Endothelial cell of umbilical vein (primary cell): ENCODE results near the gene TMPRSS15. TPM values are rescaled to one million over a fixed set of nuclear protein-coding genes. Genes with fewer than 3 reads are reported as not detected.

Source experiments
- BruUV-seq: library from RNA; stranded (reverse); fragments of 400-500 nt; replicated peaks from 2 replicates; lab custom pipeline; 2021; lab: Mats Ljungman, UMichigan
- CTCF ChIA-PET: fragments of 300-600, 350-600 bp; sonication (Branson Sonifier 250); formaldehyde crosslinking; loops from one replicate; lab custom pipeline; 2021; ENCODE audit warnings: antibody characterized with exemption, inconsistent platforms; lab: Charles Lee
- POLR2A ChIA-PET: fragments of 300-600, 350-600 bp; sonication (Branson Sonifier 250); formaldehyde crosslinking; loops from one replicate; lab custom pipeline; 2021; ENCODE audit warnings: antibody characterized with exemption, inconsistent platforms; lab: Charles Lee
- DNase-seq: peaks from one replicate; pipeline ENCODE4 v3.0.0-alpha.2; 2011; ENCODE audit warnings: low read depth, low spot score
- FAIRE-seq: peaks from 2 replicates; lab custom pipeline; 2011; peaks lifted over from hg19 to GRCh38; lab: Jason Lieb, UNC
- H2AFZ ChIP-seq: 2 replicates; pipeline ENCODE4 v1.6.0; 2012; ENCODE audit warnings: low read depth, low read length, control low read depth, inconsistent platforms
- H3K27ac ChIP-seq: 2 replicates; pipeline ENCODE4 v1.5.1; 2011; ENCODE audit warnings: low read depth, mild to moderate bottlenecking, control low read depth, low read length, moderate library complexity; ENCODE audit not compliant: insufficient read depth
- H3K27me3 ChIP-seq, 2 experiments: 2 replicates each; pipeline versions ENCODE4 v1.6.0 to v1.6.1; 2011; ENCODE audit warnings: low read length in 2 of 2, mixed read lengths in 1 of 2; ENCODE audit not compliant: control insufficient read depth in 2 of 2, insufficient read depth in 2 of 2
- H3K36me3 ChIP-seq, 2 experiments: 2 replicates in 1 of 2; 3 replicates in 1 of 2; pipeline ENCODE4 v1.5.1; 2011; ENCODE audit warnings: low read length in 2 of 2, mild to moderate bottlenecking in 1 of 2, moderate library complexity in 1 of 2; ENCODE audit not compliant: control insufficient read depth in 2 of 2, insufficient read depth in 2 of 2; ENCODE audit errors: extremely low read depth in 1 of 2
- H3K4me1 ChIP-seq: 3 replicates; pipeline ENCODE4 v1.5.1; 2011; ENCODE audit warnings: mild to moderate bottlenecking, low read length; ENCODE audit not compliant: control insufficient read depth, insufficient read depth; ENCODE audit errors: extremely low read depth
- H3K4me2 ChIP-seq: 2 replicates; pipeline ENCODE4 v1.6.1; 2011; ENCODE audit warnings: low read length, control low read depth, mixed read lengths; ENCODE audit not compliant: insufficient read depth
- H3K4me3 ChIP-seq, 3 experiments: fragments of 200-600 bp in 1 of 3; sonication (generic), shearing (Covaris generic) in 1 of 3; replicated peaks in 1 of 3; 2 replicates each; pipeline ENCODE4 v1.5.1; 2011 to 2016; ENCODE audit warnings: control low read depth in 3 of 3, low read length in 3 of 3, mild to moderate bottlenecking in 2 of 3, inconsistent platforms in 1 of 3, low read depth in 1 of 3, moderate library complexity in 1 of 3; ENCODE audit not compliant: insufficient read depth in 1 of 3
- H3K79me2 ChIP-seq: 2 replicates; pipeline ENCODE4 v1.6.0; 2012; ENCODE audit warnings: low read length, inconsistent platforms; ENCODE audit not compliant: control insufficient read depth, insufficient read depth
- H3K9ac ChIP-seq: replicated peaks from 2 replicates; pipeline ENCODE3; 2011; ENCODE audit warnings: low read length, control low read depth; ENCODE audit not compliant: insufficient read depth; ENCODE audit errors: extremely low read depth
- H3K9me1 ChIP-seq: replicated peaks from 3 replicates; pipeline ENCODE4 v1.6.0; 2011; ENCODE audit warnings: mild to moderate bottlenecking, low read length; ENCODE audit not compliant: control insufficient read depth, insufficient read depth; ENCODE audit errors: extremely low read depth
- H3K9me3 ChIP-seq: replicated peaks from 2 replicates; pipeline ENCODE4 v1.5.1; 2012; ENCODE audit warnings: low read length, inconsistent platforms; ENCODE audit not compliant: control insufficient read depth, insufficient read depth
- H4K20me1 ChIP-seq: replicated peaks from 2 replicates; pipeline ENCODE3; 2011; ENCODE audit warnings: mild to moderate bottlenecking, low read length; ENCODE audit not compliant: control insufficient read depth, insufficient read depth; ENCODE audit errors: extremely low read depth
- CTCF ChIP-seq, 2 donors: IDR thresholded peaks; 1 replicate in 1 of 2; 2 replicates in 1 of 2; pipeline ENCODE4 v1.5.1; 2011; ENCODE audit warnings: low read length in 2 of 2, mild to moderate bottlenecking in 2 of 2, moderate library complexity in 2 of 2, control low read depth in 1 of 2, inconsistent platforms in 1 of 2, low read depth in 1 of 2; ENCODE audit not compliant: insufficient read depth in 1 of 2; ENCODE audit errors: extremely low read depth in 1 of 2
- EZH2 ChIP-seq: IDR thresholded peaks from 2 replicates; pipeline ENCODE4 v1.6.1; 2012; ENCODE audit warnings: borderline replicate concordance, low read depth, mild to moderate bottlenecking, moderate library complexity, low read length, inconsistent platforms; ENCODE audit not compliant: severe bottlenecking
- FOS ChIP-seq: IDR thresholded peaks from 2 replicates; pipeline ENCODE4 v1.6.1; 2011; ENCODE audit warnings: mild to moderate bottlenecking, low read length, moderate library complexity, borderline replicate concordance; ENCODE audit not compliant: insufficient read depth
- GATA2 ChIP-seq: IDR thresholded peaks from 2 replicates; pipeline ENCODE4 v1.7.0; 2011; ENCODE audit warnings: low read depth, mild to moderate bottlenecking, moderate library complexity, mixed read lengths, low read length; ENCODE audit not compliant: insufficient read length, insufficient read depth
- JUN ChIP-seq: IDR thresholded peaks from 2 replicates; pipeline ENCODE4 v1.6.1; 2011; ENCODE audit warnings: borderline replicate concordance, low read depth; ENCODE audit not compliant: insufficient read length, insufficient read depth
- MYC ChIP-seq: IDR thresholded peaks from one replicate; pipeline ENCODE4 v1.6.1; 2011; ENCODE audit warnings: mild to moderate bottlenecking, low read depth, low read length
- POLR2A ChIP-seq: IDR thresholded peaks from 2 replicates; pipeline ENCODE4 v1.6.1; 2012; ENCODE audit warnings: low read depth, mild to moderate bottlenecking, control low read depth, low read length
- POLR2AphosphoS5 ChIP-seq: IDR thresholded peaks from 2 replicates; pipeline ENCODE4 v1.6.1; 2012; ENCODE audit warnings: low read depth, mild to moderate bottlenecking, control low read depth, low read length, moderate library complexity; ENCODE audit not compliant: insufficient read depth
- dilution Hi-C: fragments of 300-500 bp; cut with MboI; formaldehyde crosslinking; loops from one replicate; pipeline ENCODE4 v1.15.0; 2019; ENCODE audit warnings: low sequenced_read_pairs; ENCODE audit not compliant: extremely low pct_ligation_motif_present
- intact Hi-C: fragments of 100-400 bp; cut with micrococcal nuclease; formaldehyde crosslinking; loops from one replicate; pipeline ENCODE4 v1.10.0; 2022
- polyA plus RNA-seq, 4 experiments: library from polyadenylated mRNA; depleted of rRNA in 3 of 4; stranded (reverse) in 3 of 4; unstranded in 1 of 4; fragments of >200 nt; gene quantifications; 2 replicates each; pipeline versions ENCODE4 v1.2.1 to v1.2.3, GENCODE V29; 2011 to 2012; ENCODE audit warnings: missing spikeins in 1 of 4
- total RNA-seq: library from RNA; stranded (reverse); gene quantifications from 2 replicates; pipeline ENCODE4 v1.2.3, GENCODE V29; 2021
- TF ChIP-seq, protein P1 (sequence below): IDR thresholded peaks from 2 replicates; pipeline ENCODE4 v1.6.1; 2011; ENCODE audit not compliant: insufficient read depth, insufficient read length

TMPRSS15 gene
- total and polyA plus RNA-seq, 2 donors (not counting 3 experiments of a cell fraction or from before 2014, with no cell fraction given): not detected

- no peaks in the 10 kb centered on the region for H3K9me1 ChIP-seq
- FAIRE-seq (no peak), DNase-seq (no peak)
- no peaks in the 10 kb centered on the region for H3K36me3 ChIP-seq
- H3K4me3 ChIP-seq: no peak overlapping the region
- BruUV-seq: no TSS peak
- H4K20me1 ChIP-seq: no peaks in the 10 kb centered on the region
- H3K9me3 ChIP-seq: no peaks in the 10 kb centered on the region
- CTCF ChIA-PET: no interaction called here
- dilution Hi-C loops (no loop called here), intact Hi-C loops (no loop called here)
- H3K27ac ChIP-seq: no peak overlapping the region
- no peaks in the 10 kb centered on the region for H3K27me3 ChIP-seq
- H3K4me2 ChIP-seq: no peak overlapping the region
- POLR2A ChIA-PET: no interaction called here
- H3K9ac ChIP-seq: no peak overlapping the region
- H2AFZ ChIP-seq: no peak overlapping the region
- no peaks in the 10 kb centered on the region for H3K79me2 ChIP-seq
- TF ChIP-seq GATA2 (no peak), EZH2 (no peak), MYC (no peak), CTCF (IDR thresholded peaks at IDR 0.05; ENCODE audit: extremely low read depth in 1 of 2, insufficient read depth in 1 of 2, low read depth in 1 of 2, low read length in 2 of 2) (no peak), FOS (no peak), POLR2A (no peak), POLR2AphosphoS5 (no peak), JUN (no peak)
- TF ChIP-seq, protein P1, sequence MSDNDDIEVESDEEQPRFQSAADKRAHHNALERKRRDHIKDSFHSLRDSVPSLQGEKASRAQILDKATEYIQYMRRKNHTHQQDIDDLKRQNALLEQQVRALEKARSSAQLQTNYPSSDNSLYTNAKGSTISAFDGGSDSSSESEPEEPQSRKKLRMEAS: no peak
- H3K4me1 ChIP-seq: no peaks in the 10 kb centered on the region
Measured at GRCh38 chr21:18285379-18285778, 118.2 kb downstream of the TMPRSS15 start.
